Effector memory CD8-positive, alpha-beta T cell (primary cell): Measurements from ENCODE around the gene FIBCD1.

Source experiments
- ATAC-seq: fragments of 150-1000 bp; cut with Tn5 transposase; replicated peaks from 2 replicates; pipeline ENCODE4 v1.10.0; 2021; ENCODE audit warnings: mild to moderate bottlenecking, moderate library complexity
- DNase-seq, 3 experiments: peaks; one replicate each; pipeline ENCODE4 v3.0.0; 2021
- H3K27ac Mint-ChIP-seq, 2 donors: one replicate each; pipeline ENCODE4 v1.8.0; 2022; ENCODE audit warnings: mild to moderate bottlenecking in 2 of 2, mixed read lengths in 2 of 2, moderate library complexity in 2 of 2
- H3K27me3 Mint-ChIP-seq, 2 donors: one replicate each; pipeline ENCODE4 v1.8.0; 2022; ENCODE audit warnings: mixed read lengths in 2 of 2
- H3K36me3 Mint-ChIP-seq: one replicate; pipeline ENCODE4 v1.8.0; 2022; ENCODE audit warnings: mild to moderate bottlenecking, moderate library complexity, mixed read lengths; ENCODE audit not compliant: insufficient read depth
- H3K4me1 Mint-ChIP-seq, 2 donors: one replicate each; pipeline ENCODE4 v1.8.0; 2022; ENCODE audit warnings: low read depth in 2 of 2, mixed read lengths in 2 of 2
- H3K4me3 Mint-ChIP-seq, 2 donors: one replicate each; pipeline ENCODE4 v1.8.0; 2022; ENCODE audit warnings: mild to moderate bottlenecking in 2 of 2, mixed read lengths in 2 of 2, moderate library complexity in 2 of 2
- H3K9me3 Mint-ChIP-seq, 2 donors: one replicate each; pipeline ENCODE4 v1.8.0; 2022; ENCODE audit warnings: mixed read lengths in 2 of 2
- total RNA-seq, 9 experiments: gene quantifications; one replicate each; lab custom pipeline; 2026; lab: John Stamatoyannopoulos, UW

The FIBCD1 gene
- total RNA-seq: 0 reads per million in 9 experiments

GRCh38 chr9:130938652-130939404, at the start of gene FIBCD1:
TSS of gene FIBCD1 (minus strand) at chr9:130939247. CDS start at chr9:130938607, 640 bp downstream.
- peaks cover 10 to 12% of the 10 kb centered on the region in 2 donors for H3K4me1 Mint-ChIP-seq
- peaks cover 65 to 79% of the 10 kb centered on the region in 2 donors for H3K27me3 Mint-ChIP-seq
- peaks cover 3% of the 10 kb centered on the region for H3K36me3 Mint-ChIP-seq
- peak within 1 kb of the TSS; percentile 49 to 72 for H3K4me3 Mint-ChIP-seq
- H3K27ac Mint-ChIP-seq: no peak within 1 kb of the TSS
- ATAC-seq (no peak), DNase-seq (no peak)
- no peaks in the 10 kb centered on the region for H3K9me3 Mint-ChIP-seq

GRCh38 chr9:130988400-130988747, 49.3 kb upstream of the FIBCD1 start:
- Mint-ChIP-seq H3K27me3 (peaks cover 16 to 54% of the 10 kb centered on the region in 2 donors), H3K4me1 (no peaks in the 10 kb centered on the region), H3K9me3 (no peaks in the 10 kb centered on the region), H3K27ac (no peak overlapping the region), H3K36me3 (peaks cover 5% of the 10 kb centered on the region), H3K4me3 (no peak overlapping the region)
- no peak for DNase-seq
- no peak for ATAC-seq

GRCh38 chr9:130987738-130988399, 48.8 kb upstream of the FIBCD1 start:
- Mint-ChIP-seq H3K36me3 (peaks cover 5% of the 10 kb centered on the region), H3K4me1 (no peaks in the 10 kb centered on the region), H3K4me3 (no peak overlapping the region), H3K9me3 (no peaks in the 10 kb centered on the region), H3K27me3 (peaks cover 16 to 58% of the 10 kb centered on the region in 2 donors), H3K27ac (no peak overlapping the region)
- DNase-seq (no peak), ATAC-seq (no peak)

GRCh38 chr9:130987054-130987453, 48.0 kb upstream of the FIBCD1 start:
- no peak for DNase-seq
- Mint-ChIP-seq H3K27me3 (peaks cover 16 to 59% of the 10 kb centered on the region in 2 donors), H3K36me3 (peaks cover 5% of the 10 kb centered on the region), H3K9me3 (no peaks in the 10 kb centered on the region), H3K27ac (no peak overlapping the region), H3K4me3 (no peak overlapping the region), H3K4me1 (no peaks in the 10 kb centered on the region)
- ATAC-seq: no peak

GRCh38 chr9:130986356-130986965, 47.4 kb upstream of the FIBCD1 start:
- ATAC-seq (no peak), DNase-seq (no peak)
- H3K4me3 Mint-ChIP-seq: no peak overlapping the region
- no peaks in the 10 kb centered on the region for H3K9me3 Mint-ChIP-seq
- H3K27me3 Mint-ChIP-seq: peaks cover 16 to 56% of the 10 kb centered on the region in 2 donors
- no peak overlapping the region for H3K27ac Mint-ChIP-seq
- peaks cover 5% of the 10 kb centered on the region for H3K36me3 Mint-ChIP-seq
- no peaks in the 10 kb centered on the region for H3K4me1 Mint-ChIP-seq

GRCh38 chr9:130985606-130986162, 46.6 kb upstream of the FIBCD1 start:
- DNase-seq (no peak), ATAC-seq (no peak)
- H3K36me3 Mint-ChIP-seq: peaks cover 5% of the 10 kb centered on the region
- H3K27ac Mint-ChIP-seq: no peak overlapping the region
- H3K4me3 Mint-ChIP-seq: no peak overlapping the region
- H3K4me1 Mint-ChIP-seq: no peaks in the 10 kb centered on the region
- H3K9me3 Mint-ChIP-seq: no peaks in the 10 kb centered on the region
- peaks cover 17 to 52% of the 10 kb centered on the region in 2 donors for H3K27me3 Mint-ChIP-seq

GRCh38 chr9:130985029-130985428, 46.0 kb upstream of the FIBCD1 start:
- no peak for ATAC-seq
- Mint-ChIP-seq H3K27ac (no peak overlapping the region), H3K36me3 (peaks cover 5% of the 10 kb centered on the region), H3K4me1 (no peaks in the 10 kb centered on the region), H3K27me3 (peaks cover 19 to 52% of the 10 kb centered on the region in 2 donors), H3K9me3 (no peaks in the 10 kb centered on the region), H3K4me3 (no peak overlapping the region)
- no peak for DNase-seq

- Mint-ChIP-seq H3K4me1 (no peaks in the 10 kb centered on the region), H3K4me3 (no peak overlapping the region), H3K9me3 (no peaks in the 10 kb centered on the region), H3K27me3 (peaks cover 20 to 56% of the 10 kb centered on the region in 2 donors), H3K36me3 (peaks cover 5% of the 10 kb centered on the region), H3K27ac (no peak overlapping the region)
- ATAC-seq (no peak), DNase-seq (no peak)
Observed at GRCh38 chr9:130984521-130984920, 45.5 kb upstream of the FIBCD1 start.

- no peak overlapping the region for H3K4me3 Mint-ChIP-seq
- peaks cover 20 to 57% of the 10 kb centered on the region in 2 donors for H3K27me3 Mint-ChIP-seq
- no peak for ATAC-seq
- DNase-seq: no peak
- H3K9me3 Mint-ChIP-seq: no peaks in the 10 kb centered on the region
- no peak overlapping the region for H3K27ac Mint-ChIP-seq
- no peaks in the 10 kb centered on the region for H3K4me1 Mint-ChIP-seq
- peaks cover 5% of the 10 kb centered on the region for H3K36me3 Mint-ChIP-seq
Observed at GRCh38 chr9:130983970-130984369, 44.9 kb upstream of the FIBCD1 start.

- H3K4me3 Mint-ChIP-seq: no peak overlapping the region
- peaks cover 20 to 57% of the 10 kb centered on the region in 2 donors for H3K27me3 Mint-ChIP-seq
- H3K9me3 Mint-ChIP-seq: no peaks in the 10 kb centered on the region
- ATAC-seq: no peak
- DNase-seq: no peak
- no peaks in the 10 kb centered on the region for H3K4me1 Mint-ChIP-seq
- no peak overlapping the region for H3K27ac Mint-ChIP-seq
- H3K36me3 Mint-ChIP-seq: peaks cover 5% of the 10 kb centered on the region
Observed at GRCh38 chr9:130983359-130983670, 44.3 kb upstream of the FIBCD1 start.

- no peaks in the 10 kb centered on the region for H3K9me3 Mint-ChIP-seq
- H3K36me3 Mint-ChIP-seq: peaks cover 5% of the 10 kb centered on the region
- no peak overlapping the region for H3K4me3 Mint-ChIP-seq
- H3K4me1 Mint-ChIP-seq: no peaks in the 10 kb centered on the region
- ATAC-seq: no peak
- DNase-seq: no peak
- peaks cover 20 to 58% of the 10 kb centered on the region in 2 donors for H3K27me3 Mint-ChIP-seq
- no peak overlapping the region for H3K27ac Mint-ChIP-seq
Observed at GRCh38 chr9:130982636-130983358, 43.8 kb upstream of the FIBCD1 start.

- no peak overlapping the region for H3K4me3 Mint-ChIP-seq
- no peak overlapping the region for H3K27ac Mint-ChIP-seq
Observed at GRCh38 chr9:130981756-130982137, 42.7 kb upstream of the FIBCD1 start.

More at GRCh38 chr9:130981756-130982137, 42.7 kb upstream of the FIBCD1 start:
- Mint-ChIP-seq H3K9me3 (no peaks in the 10 kb centered on the region), H3K27me3 (peaks cover 26 to 68% of the 10 kb centered on the region in 2 donors), H3K4me1 (no peaks in the 10 kb centered on the region), H3K36me3 (peaks cover 5% of the 10 kb centered on the region)
- DNase-seq (no peak), ATAC-seq (no peak)
